Subcutaneous adipose tissue (tissue), 4 donors: ENCODE results near the gene WFDC9. TPM values are rescaled to one million over a fixed set of nuclear protein-coding genes. Genes with fewer than 3 reads are reported as not detected.

Source experiments
- CTCF ChIP-seq: fragments of 450-650 bp; IDR thresholded peaks from one replicate; pipeline ENCODE4 v1.5.1; 2016; ENCODE audit warnings: low read depth, mild to moderate bottlenecking, control low read depth, antibody characterized with exemption, moderate library complexity
- total RNA-seq, 4 donors: library from RNA; depleted of rRNA; stranded (reverse); fragments of >200 nt; gene quantifications; one replicate each; pipeline ENCODE4 v1.1.0, GENCODE V29; 2016

WFDC9 gene
- not detected for total RNA-seq

GRCh38 chr20:45631184-45631583 is at the start of gene WFDC9:
Gene WFDC9 (minus strand): TSS chr20:45631284. CDS start chr20:45610181, 21,103 bp downstream.
- no peak for TF ChIP-seq CTCF

DNA sequence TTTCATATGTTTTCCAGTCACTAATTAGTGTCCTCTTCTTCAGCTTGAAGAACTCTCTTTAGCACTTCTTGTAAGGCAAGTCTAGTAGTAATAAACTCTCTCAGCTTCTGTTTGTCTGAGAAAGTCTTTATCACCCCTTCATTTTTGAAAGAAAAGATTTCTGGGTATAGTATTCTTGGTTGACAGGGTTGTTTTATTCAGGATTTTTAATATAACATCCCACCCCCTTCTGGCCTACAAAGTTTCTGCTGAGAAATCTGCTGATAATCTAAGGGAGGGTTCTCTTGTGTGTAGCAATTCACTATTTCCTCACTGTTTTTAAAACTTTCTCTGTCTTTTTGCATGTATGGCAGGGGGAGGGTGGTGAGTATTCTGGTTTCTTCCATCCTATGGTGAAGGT is 48.6 kb upstream of the WFDC9 start:
- TF ChIP-seq CTCF = no peak

DNA sequence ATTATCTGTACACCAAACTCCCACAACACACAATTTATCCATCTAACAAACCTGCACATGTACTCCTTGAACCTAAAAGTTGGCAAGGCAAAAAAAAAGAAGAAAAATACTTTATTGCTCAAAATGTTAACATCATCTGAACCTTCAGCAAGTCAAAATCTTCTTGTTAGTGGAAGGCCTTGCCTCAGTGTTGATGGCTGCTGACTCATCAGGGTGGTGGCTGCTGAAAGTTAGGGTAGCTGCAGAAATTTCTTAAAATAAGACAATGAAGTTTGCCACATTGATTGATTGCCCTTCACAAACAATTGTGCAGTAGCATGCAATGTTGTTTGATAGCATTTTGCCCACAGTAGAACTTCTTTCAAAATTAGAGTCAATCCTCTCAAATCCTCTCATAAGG is 41.7 kb upstream of the WFDC9 start:
- no peak for TF ChIP-seq CTCF

DNA sequence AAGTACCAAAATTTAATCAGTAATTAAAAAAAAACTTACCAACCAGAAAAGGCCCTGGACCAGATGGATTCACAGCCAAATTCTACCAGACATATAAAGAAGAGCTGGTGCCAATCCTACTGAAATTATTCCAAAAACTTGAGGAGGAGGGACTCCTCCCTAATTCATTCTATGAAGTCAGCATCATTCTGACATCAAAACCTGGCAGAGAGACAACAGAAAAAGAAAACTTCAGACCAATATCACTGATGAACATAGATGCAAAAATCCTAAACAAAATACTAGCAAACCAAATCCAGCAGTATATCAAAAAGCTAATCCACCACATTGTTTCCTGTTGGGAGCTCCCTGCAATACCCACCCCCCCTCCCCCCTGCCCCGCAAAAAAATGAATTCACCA is 39.1 kb upstream of the WFDC9 start, which contains the start of gene WFDC11:
WFDC11 (minus strand) TSS at position 101 of the 400 bp plus-strand sequence. CDS start 19,639 bp downstream, outside the sequence.
- TF ChIP-seq CTCF = no peak

- TF ChIP-seq CTCF = no peak
These were observed 18.3 kb upstream of the WFDC9 start for GRCh38 chr20:45649312-45649863.

DNA sequence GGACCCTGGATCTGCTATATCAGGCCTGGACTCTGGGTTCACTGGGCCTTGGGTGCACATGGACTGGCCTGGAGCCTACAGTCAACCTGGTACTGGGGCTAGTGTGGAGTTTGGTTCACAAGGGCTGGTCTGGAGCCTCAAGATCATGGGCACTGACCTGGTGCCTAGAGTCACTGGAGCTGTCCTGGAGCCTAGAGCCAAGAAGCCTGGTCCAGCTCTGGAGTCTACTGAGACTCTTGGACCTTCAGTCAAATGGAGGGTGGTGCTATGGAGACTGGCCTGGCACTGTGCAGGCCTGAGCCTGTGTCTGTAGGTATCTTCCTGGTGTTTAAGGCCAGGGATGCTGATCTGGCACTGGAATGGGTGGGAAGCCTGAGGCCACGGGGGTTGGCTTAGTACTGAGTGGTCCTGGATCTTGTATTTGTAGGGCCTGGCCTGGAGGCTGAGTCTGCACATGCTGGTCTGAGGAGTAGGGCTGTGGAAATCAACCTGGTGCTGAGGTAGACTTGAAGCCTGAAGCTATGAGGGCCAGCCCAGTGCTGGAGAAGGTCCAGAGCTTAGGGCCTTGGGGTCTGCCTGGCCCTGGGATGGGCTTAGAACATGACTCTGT is 16.5 kb upstream of the WFDC9 start:
- TF ChIP-seq CTCF = no peak

GRCh38 chr20:45646875-45647274 is 15.8 kb upstream of the WFDC9 start:
- no peak for TF ChIP-seq CTCF
